ENCODE measurements around the gene CLEC11A.

DNA sequence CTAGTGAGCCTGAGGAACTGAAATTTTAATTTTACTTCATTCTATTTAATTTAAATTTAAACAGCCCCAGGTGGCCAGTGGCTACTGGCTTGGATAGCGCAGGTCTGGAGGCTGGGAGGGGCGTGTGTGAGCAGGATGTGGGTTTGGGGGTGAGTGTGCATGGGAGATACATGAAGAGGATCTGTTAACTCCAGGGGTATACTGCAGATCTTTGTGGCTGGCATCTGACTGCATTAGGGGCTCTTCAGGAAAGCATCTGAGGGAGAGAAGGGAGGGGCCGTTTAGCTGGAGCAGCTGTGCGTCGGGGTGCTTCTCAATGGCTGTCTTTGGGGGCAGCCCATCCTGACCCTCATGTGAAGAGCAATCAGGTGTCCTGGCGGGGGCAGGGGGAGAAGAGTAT, 10.3 kb upstream of the CLEC11A start:
- TF ChIP-seq, protein P1, sequence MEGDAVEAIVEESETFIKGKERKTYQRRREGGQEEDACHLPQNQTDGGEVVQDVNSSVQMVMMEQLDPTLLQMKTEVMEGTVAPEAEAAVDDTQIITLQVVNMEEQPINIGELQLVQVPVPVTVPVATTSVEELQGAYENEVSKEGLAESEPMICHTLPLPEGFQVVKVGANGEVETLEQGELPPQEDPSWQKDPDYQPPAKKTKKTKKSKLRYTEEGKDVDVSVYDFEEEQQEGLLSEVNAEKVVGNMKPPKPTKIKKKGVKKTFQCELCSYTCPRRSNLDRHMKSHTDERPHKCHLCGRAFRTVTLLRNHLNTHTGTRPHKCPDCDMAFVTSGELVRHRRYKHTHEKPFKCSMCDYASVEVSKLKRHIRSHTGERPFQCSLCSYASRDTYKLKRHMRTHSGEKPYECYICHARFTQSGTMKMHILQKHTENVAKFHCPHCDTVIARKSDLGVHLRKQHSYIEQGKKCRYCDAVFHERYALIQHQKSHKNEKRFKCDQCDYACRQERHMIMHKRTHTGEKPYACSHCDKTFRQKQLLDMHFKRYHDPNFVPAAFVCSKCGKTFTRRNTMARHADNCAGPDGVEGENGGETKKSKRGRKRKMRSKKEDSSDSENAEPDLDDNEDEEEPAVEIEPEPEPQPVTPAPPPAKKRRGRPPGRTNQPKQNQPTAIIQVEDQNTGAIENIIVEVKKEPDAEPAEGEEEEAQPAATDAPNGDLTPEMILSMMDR (IDR thresholded peaks at IDR 0.05; ENCODE audit: low read depth, low read length), result no peak
- TF ChIP-seq EZH2phosphoT487 (IDR thresholded peaks at IDR 0.05; ENCODE audit: low read depth), result no peak

Data from OCI-LY3 (cell line).